MM.1S (cell line): Measurements from ENCODE around the gene PHF21B.

ENCODE experiments used
- EZH2 ChIP-seq: fragments of 300-600 bp; sonication (generic); optimal IDR thresholded peaks from 2 replicates; pipeline ENCODE3; 2017; ENCODE audit warnings: low read depth, mild to moderate bottlenecking, antibody characterized with exemption, low read length, mixed read lengths
- TF ChIP-seq, protein P1 (sequence below): fragments of 300-600 bp; sonication (generic); IDR thresholded peaks from 2 replicates; pipeline ENCODE4 v1.5.1; 2016; ENCODE audit warnings: antibody characterized with exemption, low read length, mixed read lengths

DNA sequence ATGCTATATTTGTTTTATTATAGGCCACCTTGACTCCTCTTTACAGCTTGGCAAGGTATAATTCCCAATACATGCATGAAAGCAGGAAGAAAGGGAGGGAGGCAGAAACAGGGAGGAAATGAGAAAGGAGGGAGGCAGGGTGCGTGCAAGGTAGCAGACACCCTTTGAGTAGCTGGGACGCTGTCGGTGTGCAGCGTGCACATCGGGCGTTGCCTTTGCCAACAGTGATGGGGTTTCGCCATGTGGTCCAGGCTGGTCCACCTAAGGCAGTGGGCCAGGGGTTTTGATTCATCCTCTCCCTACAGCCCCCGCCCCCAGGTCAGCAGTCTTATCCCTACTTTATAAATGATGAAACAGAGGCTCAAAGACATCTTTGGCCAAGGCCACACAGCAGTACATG, 25.0 kb upstream of the PHF21B start:
- TF ChIP-seq, protein P1, sequence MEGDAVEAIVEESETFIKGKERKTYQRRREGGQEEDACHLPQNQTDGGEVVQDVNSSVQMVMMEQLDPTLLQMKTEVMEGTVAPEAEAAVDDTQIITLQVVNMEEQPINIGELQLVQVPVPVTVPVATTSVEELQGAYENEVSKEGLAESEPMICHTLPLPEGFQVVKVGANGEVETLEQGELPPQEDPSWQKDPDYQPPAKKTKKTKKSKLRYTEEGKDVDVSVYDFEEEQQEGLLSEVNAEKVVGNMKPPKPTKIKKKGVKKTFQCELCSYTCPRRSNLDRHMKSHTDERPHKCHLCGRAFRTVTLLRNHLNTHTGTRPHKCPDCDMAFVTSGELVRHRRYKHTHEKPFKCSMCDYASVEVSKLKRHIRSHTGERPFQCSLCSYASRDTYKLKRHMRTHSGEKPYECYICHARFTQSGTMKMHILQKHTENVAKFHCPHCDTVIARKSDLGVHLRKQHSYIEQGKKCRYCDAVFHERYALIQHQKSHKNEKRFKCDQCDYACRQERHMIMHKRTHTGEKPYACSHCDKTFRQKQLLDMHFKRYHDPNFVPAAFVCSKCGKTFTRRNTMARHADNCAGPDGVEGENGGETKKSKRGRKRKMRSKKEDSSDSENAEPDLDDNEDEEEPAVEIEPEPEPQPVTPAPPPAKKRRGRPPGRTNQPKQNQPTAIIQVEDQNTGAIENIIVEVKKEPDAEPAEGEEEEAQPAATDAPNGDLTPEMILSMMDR = no peak
- no peak for TF ChIP-seq EZH2
